ENCODE results near the gene TPSG1. TPM values are rescaled to one million over a fixed set of nuclear protein-coding genes. Genes with fewer than 3 reads are reported as not detected.

TPSG1 gene
- total RNA-seq, 4 donors from 2014 or later: 1.5 TPM; not detected in 3

- Histone ChIP-seq H3K36me3 (no peaks in the 10 kb centered on the region), H3K4me1 (no peaks in the 10 kb centered on the region), H3K27me3 (no peaks in the 10 kb centered on the region), H3K4me3 (no peak overlapping the region), H3K27ac (no peak overlapping the region), H3K9me3 (no peaks in the 10 kb centered on the region)
- intact Hi-C loops (cut with DNase I; ENCODE audit: low total_unique reads): no loop called here
- no peak for DNase-seq
- TF ChIP-seq POLR2A (IDR thresholded peaks at IDR 0.05) (no peak), CTCF (IDR thresholded peaks at IDR 0.05) (no peak)
These were observed 7.5 kb downstream of the TPSG1 start for GRCh38 chr16:1217526-1217925.

- Histone ChIP-seq H3K4me1 (no peaks in the 10 kb centered on the region), H3K4me3 (no peak overlapping the region), H3K9me3 (no peaks in the 10 kb centered on the region), H3K36me3 (no peaks in the 10 kb centered on the region), H3K27ac (no peak overlapping the region), H3K27me3 (no peaks in the 10 kb centered on the region)
- TF ChIP-seq CTCF (IDR thresholded peaks at IDR 0.05): no peak
- TF ChIP-seq POLR2A (IDR thresholded peaks at IDR 0.05): no peak
- DNase-seq: no peak
- intact Hi-C loops (cut with DNase I; ENCODE audit: low total_unique reads): no loop called here
These were observed 8.2 kb downstream of the TPSG1 start for GRCh38 chr16:1216681-1217400.

DNA sequence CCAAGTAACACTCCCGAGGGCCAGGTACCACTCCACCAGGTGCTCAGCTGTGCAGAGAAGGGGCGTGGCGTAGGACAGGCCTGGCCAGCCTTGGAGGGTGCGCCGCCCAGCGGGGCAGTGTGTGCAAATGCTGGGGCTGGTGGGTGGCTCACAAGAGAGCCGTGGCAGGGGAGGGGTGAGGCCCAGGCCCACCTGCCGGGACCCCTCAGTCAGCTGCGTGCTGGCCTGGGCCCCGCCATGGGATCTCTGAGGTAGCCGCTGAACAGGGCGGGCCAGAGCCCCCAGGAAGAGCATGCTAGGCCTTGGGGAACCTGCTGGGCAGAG, 8.8 kb downstream of the TPSG1 start:
- TF ChIP-seq CTCF (IDR thresholded peaks at IDR 0.05) (no peak), POLR2A (IDR thresholded peaks at IDR 0.05) (no peak)
- no peak overlapping the region for H3K4me3 ChIP-seq
- no peaks in the 10 kb centered on the region for H3K27me3 ChIP-seq
- DNase-seq: no peak
- H3K27ac ChIP-seq: no peak overlapping the region
- no peaks in the 10 kb centered on the region for H3K9me3 ChIP-seq
- intact Hi-C loops (cut with DNase I; ENCODE audit: low total_unique reads): no loop called here
- H3K4me1 ChIP-seq: no peaks in the 10 kb centered on the region
- no peaks in the 10 kb centered on the region for H3K36me3 ChIP-seq

GRCh38 chr16:1215574-1216295, 9.3 kb downstream of the TPSG1 start:
- Histone ChIP-seq H3K36me3 (no peaks in the 10 kb centered on the region), H3K27me3 (no peaks in the 10 kb centered on the region), H3K27ac (no peak overlapping the region), H3K4me1 (no peaks in the 10 kb centered on the region), H3K4me3 (no peak overlapping the region), H3K9me3 (no peaks in the 10 kb centered on the region)
- no peak for DNase-seq
- TF ChIP-seq POLR2A (IDR thresholded peaks at IDR 0.05) (no peak), CTCF (IDR thresholded peaks at IDR 0.05) (no peak)
- intact Hi-C loops (cut with DNase I; ENCODE audit: low total_unique reads): no loop called here

GRCh38 chr16:1214719-1215118, 10.3 kb downstream of the TPSG1 start:
- Histone ChIP-seq H3K4me3 (no peak overlapping the region), H3K9me3 (no peaks in the 10 kb centered on the region), H3K36me3 (no peaks in the 10 kb centered on the region), H3K27ac (no peak overlapping the region), H3K27me3 (no peaks in the 10 kb centered on the region), H3K4me1 (no peaks in the 10 kb centered on the region)
- no peak for DNase-seq
- no peak for TF ChIP-seq POLR2A (IDR thresholded peaks at IDR 0.05)
- intact Hi-C loops (cut with DNase I; ENCODE audit: low total_unique reads): no loop called here

All from uterus (tissue), 4 donors.